ENCODE results near the gene ORAI2. TPM values are rescaled to one million over a fixed set of nuclear protein-coding genes. Genes with fewer than 3 reads are reported as not detected.

The ORAI2 gene
- total and polyA plus RNA-seq, 10 donors = 31.5 to 146 (median 81.0) TPM

DNA sequence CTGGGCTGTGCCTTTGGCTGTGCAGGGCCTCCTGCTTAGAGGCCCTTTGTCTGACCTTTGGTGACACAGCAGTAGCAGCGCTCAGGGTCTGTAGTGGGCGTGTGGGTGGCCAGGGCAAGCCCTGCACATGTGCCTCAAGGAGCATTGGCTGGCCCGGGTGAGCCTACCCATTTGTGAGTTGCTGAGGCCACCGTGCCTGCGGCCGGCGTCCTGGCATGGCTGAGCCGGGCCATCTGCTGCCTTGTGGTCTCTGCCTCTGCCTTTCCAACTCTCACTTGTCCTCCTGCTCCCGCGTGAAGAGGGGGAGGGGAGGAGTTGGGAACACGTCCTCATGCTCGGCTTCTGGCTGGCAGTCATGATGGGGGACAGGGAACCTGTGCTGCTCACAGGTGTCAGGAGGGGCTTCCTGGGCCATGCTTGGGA is 9.2 kb upstream of the ORAI2 start:
- Histone ChIP-seq H3K27ac (peak overlapping the region; percentile 91 to 99 (median 98)), H3K27me3 (replicated peaks in 1 of 7) (no peaks in the 10 kb centered on the region), H3K4me1 (peaks cover 40 to 100% (median 85%) of the 10 kb centered on the region in 6 donors), H3K9me3 (no peaks in the 10 kb centered on the region), H3K36me3 (peaks cover 0 to 69% (median 7%) of the 10 kb centered on the region in 6 donors), H3K4me3 (peak overlapping the region in 1 of 8 donors; percentile 63)
- intact Hi-C loops (cut with DNase I; ENCODE audit: low total_unique reads) = no loop called here
- 52 to 79% (median 70%) methylated on average over 10 to 12 of the region's 12 CpGs for WGBS, 5 donors
- TF ChIP-seq POLR2AphosphoS5 (IDR thresholded peaks at IDR 0.05) (peak in 2 of 3 donors; percentile 42 to 56), POLR2A (IDR thresholded peaks at IDR 0.05) (no peak)
- TF ChIP-seq, protein P1, sequence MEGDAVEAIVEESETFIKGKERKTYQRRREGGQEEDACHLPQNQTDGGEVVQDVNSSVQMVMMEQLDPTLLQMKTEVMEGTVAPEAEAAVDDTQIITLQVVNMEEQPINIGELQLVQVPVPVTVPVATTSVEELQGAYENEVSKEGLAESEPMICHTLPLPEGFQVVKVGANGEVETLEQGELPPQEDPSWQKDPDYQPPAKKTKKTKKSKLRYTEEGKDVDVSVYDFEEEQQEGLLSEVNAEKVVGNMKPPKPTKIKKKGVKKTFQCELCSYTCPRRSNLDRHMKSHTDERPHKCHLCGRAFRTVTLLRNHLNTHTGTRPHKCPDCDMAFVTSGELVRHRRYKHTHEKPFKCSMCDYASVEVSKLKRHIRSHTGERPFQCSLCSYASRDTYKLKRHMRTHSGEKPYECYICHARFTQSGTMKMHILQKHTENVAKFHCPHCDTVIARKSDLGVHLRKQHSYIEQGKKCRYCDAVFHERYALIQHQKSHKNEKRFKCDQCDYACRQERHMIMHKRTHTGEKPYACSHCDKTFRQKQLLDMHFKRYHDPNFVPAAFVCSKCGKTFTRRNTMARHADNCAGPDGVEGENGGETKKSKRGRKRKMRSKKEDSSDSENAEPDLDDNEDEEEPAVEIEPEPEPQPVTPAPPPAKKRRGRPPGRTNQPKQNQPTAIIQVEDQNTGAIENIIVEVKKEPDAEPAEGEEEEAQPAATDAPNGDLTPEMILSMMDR (IDR thresholded peaks at IDR 0.05 in 8 of 11, conservative IDR thresholded peaks at IDR 0.05 in 3 of 11) = no peak
- no peak for DNase-seq

DNA sequence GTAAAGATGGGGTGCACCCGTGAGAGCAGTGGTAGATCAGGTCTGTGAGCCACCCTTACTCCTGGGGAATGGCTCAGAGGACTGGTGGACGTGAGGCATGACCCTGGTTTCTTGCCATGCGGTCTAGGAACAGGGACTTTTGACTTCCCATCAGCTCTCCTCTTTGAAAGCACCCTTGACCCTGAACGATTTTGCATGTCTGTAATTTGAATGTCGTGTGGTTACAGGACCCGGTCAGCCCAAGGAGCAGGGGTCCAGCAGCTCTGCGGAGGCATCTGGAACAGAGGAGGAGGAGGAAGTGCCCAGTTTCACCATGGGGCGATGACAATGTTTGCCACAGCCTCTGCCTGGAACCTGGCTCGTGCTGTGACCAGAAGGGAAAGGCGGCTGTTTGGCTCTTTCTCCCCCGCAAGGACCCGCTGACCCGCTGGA is 8.6 kb upstream of the ORAI2 start:
- H3K36me3 ChIP-seq = peaks cover 0 to 66% (median 7%) of the 10 kb centered on the region in 6 donors
- H3K27ac ChIP-seq = peak overlapping the region; percentile 91 to 99 (median 98)
- 45 to 53% (median 48%) methylated on average over 13 of the region's 13 CpGs for WGBS, 5 donors
- no peak for TF ChIP-seq POLR2A (IDR thresholded peaks at IDR 0.05)
- TF ChIP-seq, protein P1 (IDR thresholded peaks at IDR 0.05 in 8 of 11, conservative IDR thresholded peaks at IDR 0.05 in 3 of 11) = no peak
- peak in 2 of 3 donors; percentile 48 to 61 for TF ChIP-seq POLR2AphosphoS5 (IDR thresholded peaks at IDR 0.05)
- intact Hi-C loops (cut with DNase I; ENCODE audit: low total_unique reads) = no loop called here
- no peaks in the 10 kb centered on the region for H3K27me3 ChIP-seq (replicated peaks in 1 of 7)
- peak; percentile 87 for DNase-seq
- H3K9me3 ChIP-seq = no peaks in the 10 kb centered on the region
- H3K4me3 ChIP-seq = peak overlapping the region in 3 of 8 donors; percentile 12 to 63 (median 21)
- H3K4me1 ChIP-seq = peaks cover 40 to 100% (median 83%) of the 10 kb centered on the region in 6 donors

DNA sequence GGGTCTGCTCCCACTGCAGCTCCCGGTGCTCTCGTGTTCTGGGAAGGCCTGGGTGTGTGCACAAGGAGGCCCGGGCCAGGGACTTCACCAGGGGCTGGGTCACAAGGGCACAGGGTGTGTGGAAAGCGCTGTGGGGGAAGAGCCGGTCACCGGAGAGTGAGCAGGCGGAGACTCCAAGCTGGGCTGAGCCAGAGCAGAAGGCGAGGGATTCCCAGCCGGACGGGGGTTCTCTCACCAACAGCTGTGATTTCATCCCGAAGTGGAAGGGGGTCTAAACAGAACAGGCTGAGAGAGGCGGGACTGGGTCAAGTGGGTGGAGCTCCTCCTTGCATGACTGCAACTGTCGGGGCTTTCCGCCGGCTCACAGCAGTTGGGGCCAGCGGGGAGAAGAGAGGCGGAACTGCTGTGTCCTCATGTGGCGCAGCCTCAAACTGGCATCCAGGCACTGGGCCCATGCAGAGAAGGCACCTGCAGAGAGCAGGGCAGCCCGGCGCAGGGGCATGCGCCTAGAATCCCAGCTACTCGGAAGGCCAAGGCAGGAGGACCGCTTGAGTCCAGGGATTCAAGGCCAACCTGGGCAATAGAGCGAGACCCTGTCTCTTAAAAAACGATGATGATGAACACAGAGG is 7.6 kb upstream of the ORAI2 start:
- intact Hi-C loops (cut with DNase I; ENCODE audit: low total_unique reads) = no loop called here
- 22 to 42% (median 34%) methylated on average over 20 to 25 of the region's 25 CpGs for WGBS, 5 donors
- peak overlapping the region in 5 of 8 donors; percentile 12 to 63 (median 19) for H3K4me3 ChIP-seq
- H3K36me3 ChIP-seq = peaks cover 0 to 64% (median 7%) of the 10 kb centered on the region in 6 donors
- H3K27me3 ChIP-seq (replicated peaks in 1 of 7) = no peaks in the 10 kb centered on the region
- peak overlapping the region; percentile 91 to 99 (median 98) for H3K27ac ChIP-seq
- no peaks in the 10 kb centered on the region for H3K9me3 ChIP-seq
- peak; percentile 98 for DNase-seq
- TF ChIP-seq POLR2AphosphoS5 (IDR thresholded peaks at IDR 0.05) (peak; percentile 93 to 96 (median 95)), POLR2A (IDR thresholded peaks at IDR 0.05) (peak; percentile 30 to 75 (median 58))
- TF ChIP-seq, protein P1 (IDR thresholded peaks at IDR 0.05 in 8 of 11, conservative IDR thresholded peaks at IDR 0.05 in 3 of 11) = no peak
- H3K4me1 ChIP-seq = peaks cover 39 to 100% (median 83%) of the 10 kb centered on the region in 6 donors
